K562 (cell line): ENCODE data around the gene CNDP2. TPM values are rescaled to one million over a fixed set of nuclear protein-coding genes. Genes with fewer than 3 reads are reported as not detected.

Experiments
- ATAC-seq: fragments of 200-7000 bp; cut with Tn5 transposase; 3 replicates; pipeline ENCODE4 v1.9.1; 2020; ENCODE audit warnings: moderate library complexity
- BruUV-seq: library from RNA; stranded (reverse); fragments of 400-500 nt; replicated peaks from 2 replicates; lab custom pipeline; 2021; lab: Mats Ljungman, UMichigan
- CTCF ChIA-PET: fragments of 300-600 bp; formaldehyde crosslinking; extraction: SDS; loops from one replicate; lab custom pipeline; 2021; ENCODE audit warnings: low intra/inter-chr PET ratio; lab: Yijun Ruan, JAX
- POLR2A ChIA-PET: fragments of 300-600, 350-650 bp; sonication (Branson Sonifier 250); formaldehyde crosslinking; extraction: SDS; loops from one replicate; lab custom pipeline; 2021; ENCODE audit warnings: antibody characterized with exemption, inconsistent platforms; lab: Yijun Ruan, JAX
- DNase-seq, 4 experiments: peaks; one replicate each; pipeline versions ENCODE4 v3.0.0 to v3.0.0-alpha.2; 2011 to 2018; ENCODE audit warnings: low spot score in 3 of 4, mixed read lengths in 3 of 4; ENCODE audit errors: extremely low read depth in 1 of 4
- FAIRE-seq: peaks from 2 replicates; lab custom pipeline; 2011; peaks lifted over from hg19 to GRCh38; lab: Jason Lieb, UNC
- H2AFZ ChIP-seq: 2 replicates; pipeline ENCODE4 v1.6.0; 2011; ENCODE audit warnings: low read depth, low read length, control low read depth, inconsistent platforms
- H3K27ac ChIP-seq: fragments of 200-600 bp; 3 replicates; pipeline ENCODE4 v1.8.0; 2011; ENCODE audit warnings: low read depth, mild to moderate bottlenecking, control low read depth, inconsistent platforms, low read length, moderate library complexity, mixed read lengths; ENCODE audit errors: extremely low read depth
- H3K27me3 ChIP-seq, 2 experiments: fragments of 300-600 bp in 1 of 2; 2 replicates in 1 of 2; 3 replicates in 1 of 2; pipeline versions ENCODE4 v1.6.0 to v1.8.0; 2011; ENCODE audit warnings: inconsistent platforms in 2 of 2, low read length in 2 of 2, mild to moderate bottlenecking in 1 of 2, mixed read lengths in 1 of 2, moderate library complexity in 1 of 2; ENCODE audit not compliant: control insufficient read depth in 2 of 2, insufficient read depth in 2 of 2
- H3K36me3 ChIP-seq: fragments of 300-600 bp; 3 replicates; pipeline ENCODE4 v1.8.0; 2011; ENCODE audit warnings: mild to moderate bottlenecking, low read length, inconsistent platforms; ENCODE audit not compliant: control insufficient read depth, insufficient read depth
- H3K4me1 ChIP-seq, 2 experiments: fragments of 200-600 bp in 1 of 2; replicated peaks in 1 of 2; 2 replicates in 1 of 2; 3 replicates in 1 of 2; pipeline versions ENCODE4 v1.5.1 to v1.8.0; 2011; ENCODE audit warnings: inconsistent platforms in 2 of 2, low read length in 2 of 2, mild to moderate bottlenecking in 1 of 2, mixed read lengths in 1 of 2, moderate library complexity in 1 of 2; ENCODE audit not compliant: control insufficient read depth in 2 of 2, insufficient read depth in 2 of 2
- H3K4me2 ChIP-seq: 2 replicates; pipeline ENCODE4 v1.6.1; 2011; ENCODE audit warnings: low read length, control low read depth, inconsistent platforms, mixed read lengths; ENCODE audit not compliant: insufficient read depth
- H3K4me3 ChIP-seq: fragments of 200-600 bp; sonication (generic), shearing (Covaris generic); 2 replicates; pipeline ENCODE4 v1.5.1; 2016; ENCODE audit warnings: control low read depth, inconsistent platforms
- H3K79me2 ChIP-seq: fragments of 200-600 bp; 3 replicates; pipeline ENCODE4 v1.8.0; 2011; ENCODE audit warnings: low read length, inconsistent platforms; ENCODE audit not compliant: control insufficient read depth, insufficient read depth
- H3K9ac ChIP-seq, 2 experiments: 2 replicates each; pipeline versions ENCODE4 v1.6.0 to v1.6.1; 2011; ENCODE audit warnings: low read depth in 2 of 2, low read length in 2 of 2, control low read depth in 1 of 2, inconsistent platforms in 1 of 2, mild to moderate bottlenecking in 1 of 2, mixed read lengths in 1 of 2; ENCODE audit not compliant: insufficient read depth in 1 of 2
- H3K9me1 ChIP-seq: one replicate; pipeline ENCODE4 v1.6.0; 2011; ENCODE audit warnings: inconsistent platforms, mild to moderate bottlenecking, low read length, moderate library complexity; ENCODE audit not compliant: control insufficient read depth, insufficient read depth
- H3K9me3 ChIP-seq: replicated peaks from 2 replicates; pipeline ENCODE4 v1.5.1; 2011; ENCODE audit warnings: low read depth, low read length, inconsistent platforms; ENCODE audit not compliant: control insufficient read depth, insufficient read depth
- H4K20me1 ChIP-seq: replicated peaks from 2 replicates; pipeline ENCODE4 v1.6.1; 2011; ENCODE audit warnings: low read length, inconsistent platforms, mixed read lengths; ENCODE audit not compliant: control insufficient read depth, insufficient read depth
- HMG20B ChIP-seq: fragments of 250-450 bp; sonication (Bioruptor Pico); IDR thresholded peaks from 2 replicates; pipeline ENCODE4 v1.5.0; 2021; ENCODE audit warnings: mild to moderate bottlenecking
- NUFIP1 ChIP-seq: fragments of 450-650 bp; IDR thresholded peaks from 2 replicates; pipeline ENCODE4 v1.6.1; 2018; ENCODE audit not compliant: partially characterized antibody
- XRCC4 ChIP-seq: IDR thresholded peaks from one replicate; pipeline ENCODE4 v1.6.1; 2011; ENCODE audit not compliant: insufficient read depth, insufficient read length; ENCODE audit errors: extremely low read depth
- ZNF174 ChIP-seq: fragments of 250-450 bp; sonication (Bioruptor Pico); IDR thresholded peaks from 2 replicates; pipeline ENCODE4 v1.4.0; 2020; ENCODE audit warnings: mild to moderate bottlenecking
- ZNF316 ChIP-seq: fragments of 450-650 bp; IDR thresholded peaks from 2 replicates; pipeline ENCODE4 v1.6.1; 2016
- ZNF507 ChIP-seq: conservative IDR thresholded peaks from 2 replicates; pipeline ENCODE4 v1.6.1; 2017; ENCODE audit warnings: missing genetic modification characterization, missing compliant biosample characterization
- ZNF75A ChIP-seq: fragments of 450-650 bp; formaldehyde crosslinking; IDR thresholded peaks from 2 replicates; pipeline ENCODE4 v1.4.0; 2020; ENCODE audit warnings: mild to moderate bottlenecking
- ZNF780A ChIP-seq: fragments of 250-450 bp; sonication (Bioruptor Pico); IDR thresholded peaks from 2 replicates; pipeline ENCODE4 v1.5.0; 2021; ENCODE audit warnings: mild to moderate bottlenecking
- ZNF830 ChIP-seq: fragments of 250-450 bp; sonication (Bioruptor Pico); IDR thresholded peaks from 2 replicates; pipeline ENCODE4 v1.5.0; 2021; ENCODE audit warnings: mild to moderate bottlenecking
- WGBS: fragments of 100-300 bp; shearing (Covaris generic); methylation state at CpG from one replicate; pipeline ENCODE4 v1.1.6; 2016; ENCODE audit warnings: low coverage, mixed read lengths; ENCODE audit not compliant: insufficient coverage; ENCODE audit errors: missing lambda C conversion rate; 5-methylcytosine and 5-hydroxymethylcytosine counted together
- in situ Hi-C: fragments of 300-500 bp; cut with MboI; formaldehyde crosslinking; loops from 4 replicates; pipeline ENCODE4 v1.15.0; 2018; ENCODE audit warnings: inconsistent platforms, mixed read lengths
- intact Hi-C: fragments of 100-400 bp; cut with micrococcal nuclease; formaldehyde crosslinking; loops from 2 replicates; pipeline ENCODE4 v1.14.2; 2022
- polyA plus RNA-seq, 8 experiments: library from polyadenylated mRNA; depleted of rRNA in 4 of 8; stranded (reverse) in 5 of 8; unstranded in 3 of 8; fragments of >200 nt; fragmentation: Nextera tagmentation in 2 of 8; fragmentation: Illumina TruSeq in 1 of 8; extraction: Ambion mirVana in 2 of 8; extraction: Trizol in 1 of 8; gene quantifications; 2 replicates each; pipeline versions ENCODE4 v1.2.1 to v1.2.3, GENCODE V29; 2011 to 2014; ENCODE audit warnings: inconsistent platforms in 1 of 8, missing spikeins in 1 of 8
- total RNA-seq, 7 experiments: library from RNA; depleted of rRNA in 6 of 7; stranded (reverse); fragments of >200 nt in 6 of 7; fragmentation: Illumina TruSeq in 2 of 7; extraction: Trizol in 2 of 7; gene quantifications; 2 replicates each; pipeline versions ENCODE4 v1.2.1 to v1.2.3, GENCODE V29; 2011 to 2021; ENCODE audit warnings: low replicate concordance in 1 of 7
- TF ChIP-seq, protein P1 (sequence below): sonication (generic); formaldehyde crosslinking; IDR thresholded peaks from 2 replicates; pipeline ENCODE4 v1.8.0; 2022; ENCODE audit warnings: missing genetic modification reagents, mild to moderate bottlenecking, borderline replicate concordance
- TF ChIP-seq, protein P2 (sequence below): fragments of 450-650 bp; conservative IDR thresholded peaks from 2 replicates; pipeline ENCODE4 v1.6.1; 2016; ENCODE audit warnings: missing genetic modification characterization, low read depth, mild to moderate bottlenecking, missing compliant biosample characterization, moderate library complexity
- TF ChIP-seq, protein P3 (sequence below): fragments of 250-450 bp; sonication (Bioruptor Pico); IDR thresholded peaks from 2 replicates; pipeline ENCODE4 v1.8.0; 2021; ENCODE audit warnings: moderate library complexity, mild to moderate bottlenecking, inconsistent platforms
- TF ChIP-seq, protein P4 (sequence below): IDR thresholded peaks from 2 replicates; pipeline ENCODE4 v1.6.1; 2011; ENCODE audit not compliant: insufficient read length; ENCODE audit errors: extremely low read depth

Gene CNDP2
- total and polyA plus RNA-seq, 9 of the 15 experiments (the other 6 are each of a cell fraction or from before 2014, with no cell fraction given): 34.1 to 128 (median 53.8) TPM

DNA sequence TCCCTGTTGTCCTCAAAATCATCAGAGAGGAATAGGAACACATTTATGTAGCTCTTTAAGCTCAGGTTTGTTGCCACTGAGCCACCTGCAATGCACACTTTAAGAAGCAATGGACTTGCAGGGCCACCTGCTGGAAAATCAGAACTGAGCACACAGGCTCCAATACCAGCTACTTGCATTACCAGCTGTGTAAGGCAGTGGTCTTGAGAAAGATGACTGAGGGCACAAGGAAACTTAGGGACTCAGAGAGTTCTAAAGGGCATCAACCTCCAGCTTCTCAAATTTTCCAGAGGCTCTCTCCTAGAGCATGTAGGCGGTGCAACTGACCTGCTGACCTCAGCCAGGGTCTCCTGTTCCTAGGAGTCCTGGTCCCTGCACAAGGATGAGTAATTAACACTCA is 2.5 kb upstream of the CNDP2 start (continued):
- TF ChIP-seq, protein P1, sequence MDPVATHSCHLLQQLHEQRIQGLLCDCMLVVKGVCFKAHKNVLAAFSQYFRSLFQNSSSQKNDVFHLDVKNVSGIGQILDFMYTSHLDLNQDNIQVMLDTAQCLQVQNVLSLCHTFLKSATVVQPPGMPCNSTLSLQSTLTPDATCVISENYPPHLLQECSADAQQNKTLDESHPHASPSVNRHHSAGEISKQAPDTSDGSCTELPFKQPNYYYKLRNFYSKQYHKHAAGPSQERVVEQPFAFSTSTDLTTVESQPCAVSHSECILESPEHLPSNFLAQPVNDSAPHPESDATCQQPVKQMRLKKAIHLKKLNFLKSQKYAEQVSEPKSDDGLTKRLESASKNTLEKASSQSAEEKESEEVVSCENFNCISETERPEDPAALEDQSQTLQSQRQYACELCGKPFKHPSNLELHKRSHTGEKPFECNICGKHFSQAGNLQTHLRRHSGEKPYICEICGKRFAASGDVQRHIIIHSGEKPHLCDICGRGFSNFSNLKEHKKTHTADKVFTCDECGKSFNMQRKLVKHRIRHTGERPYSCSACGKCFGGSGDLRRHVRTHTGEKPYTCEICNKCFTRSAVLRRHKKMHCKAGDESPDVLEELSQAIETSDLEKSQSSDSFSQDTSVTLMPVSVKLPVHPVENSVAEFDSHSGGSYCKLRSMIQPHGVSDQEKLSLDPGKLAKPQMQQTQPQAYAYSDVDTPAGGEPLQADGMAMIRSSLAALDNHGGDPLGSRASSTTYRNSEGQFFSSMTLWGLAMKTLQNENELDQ (CRISPR knock-in tag): no peak
- TF ChIP-seq, protein P2, sequence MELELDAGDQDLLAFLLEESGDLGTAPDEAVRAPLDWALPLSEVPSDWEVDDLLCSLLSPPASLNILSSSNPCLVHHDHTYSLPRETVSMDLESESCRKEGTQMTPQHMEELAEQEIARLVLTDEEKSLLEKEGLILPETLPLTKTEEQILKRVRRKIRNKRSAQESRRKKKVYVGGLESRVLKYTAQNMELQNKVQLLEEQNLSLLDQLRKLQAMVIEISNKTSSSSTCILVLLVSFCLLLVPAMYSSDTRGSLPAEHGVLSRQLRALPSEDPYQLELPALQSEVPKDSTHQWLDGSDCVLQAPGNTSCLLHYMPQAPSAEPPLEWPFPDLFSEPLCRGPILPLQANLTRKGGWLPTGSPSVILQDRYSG (tag): no peak
- TF ChIP-seq ZNF830 (CRISPR knock-in tag): no peak
- no peak for TF ChIP-seq ZNF75A (CRISPR knock-in tag)
- TF ChIP-seq, all 486 proteins: peak for 3

DNA sequence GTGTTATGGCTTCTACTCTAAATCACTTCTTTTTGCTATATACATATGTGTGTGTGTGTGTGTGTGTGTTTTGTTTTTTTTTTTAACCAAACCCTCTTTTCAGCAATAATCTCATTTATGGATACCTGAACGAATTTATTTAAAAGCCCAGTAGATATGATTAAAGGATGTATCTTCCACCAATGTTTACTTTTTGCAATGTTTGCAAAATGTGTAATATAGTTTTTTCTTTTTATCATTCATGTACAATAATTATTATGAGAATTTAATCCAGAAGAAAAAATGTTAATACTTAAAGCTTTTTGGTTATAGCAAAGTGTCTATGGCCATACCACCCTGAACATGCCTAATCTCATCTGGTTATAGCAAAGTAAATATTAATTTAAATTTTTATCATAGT is 1.6 kb upstream of the CNDP2 start:
- Histone ChIP-seq H2AFZ (no peak overlapping the region), H3K9ac (no peak overlapping the region), H3K27ac (no peak overlapping the region), H3K9me3 (no peaks in the 10 kb centered on the region), H3K4me2 (no peak overlapping the region), H3K36me3 (peaks cover 19% of the 10 kb centered on the region; the same call in 2 of the 3 replicates), H3K9me1 (no peaks in the 10 kb centered on the region), H3K4me3 (no peak overlapping the region), H4K20me1 (no peaks in the 10 kb centered on the region), H3K4me1 (peaks cover 13 to 19% of the 10 kb centered on the region in 2 experiments; a peak in 4 of 5 replicates), H3K27me3 (no peaks in the 10 kb centered on the region), H3K79me2 (peaks cover 34% of the 10 kb centered on the region)
- WGBS: 0% methylated on average over 1 of the region's 1 CpG
- no peak for DNase-seq
- FAIRE-seq: no peak
- TF ChIP-seq, protein P3, sequence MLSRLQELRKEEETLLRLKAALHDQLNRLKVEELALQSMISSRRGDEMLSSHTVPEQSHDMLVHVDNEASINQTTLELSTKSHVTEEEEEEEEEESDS (CRISPR knock-in tag): no peak
- TF ChIP-seq ZNF174 (no peak), NUFIP1 (no peak), ZNF316 (peak; percentile 56; the same call in 1 of the 2 replicates), HMG20B (CRISPR knock-in tag) (no peak), ZNF507 (tag) (no peak), XRCC4 (no peak), ZNF780A (CRISPR knock-in tag) (no peak)
- TF ChIP-seq, protein P4, sequence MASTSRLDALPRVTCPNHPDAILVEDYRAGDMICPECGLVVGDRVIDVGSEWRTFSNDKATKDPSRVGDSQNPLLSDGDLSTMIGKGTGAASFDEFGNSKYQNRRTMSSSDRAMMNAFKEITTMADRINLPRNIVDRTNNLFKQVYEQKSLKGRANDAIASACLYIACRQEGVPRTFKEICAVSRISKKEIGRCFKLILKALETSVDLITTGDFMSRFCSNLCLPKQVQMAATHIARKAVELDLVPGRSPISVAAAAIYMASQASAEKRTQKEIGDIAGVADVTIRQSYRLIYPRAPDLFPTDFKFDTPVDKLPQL: no peak
- ChIA-PET CTCF (no interaction called here), POLR2A (no interaction called here)
- no TSS peak for BruUV-seq
- no peak for ATAC-seq
- intact Hi-C loops: loop anchor here (5.0 kb wide), 1 partner anchor 297 kb away; no protein-coding TSS in a partner anchor
- in situ Hi-C loops: no loop called here
